HuH-7 (cell line): Measurements from ENCODE around the gene CIITA.
A peak's percentile ranks its signal among the peaks of the same experiment; 100 is the strongest.
"Not testable (repeated sequence)": the region's sequence is repeated elsewhere in the genome, so short reads cannot be mapped to it uniquely, and the experiment has no call there.

ENCODE experiments used
- DNase-seq: peaks from one replicate; pipeline ENCODE4 v3.0.0; 2011; ENCODE audit warnings: low spot score

The CIITA gene

DNA sequence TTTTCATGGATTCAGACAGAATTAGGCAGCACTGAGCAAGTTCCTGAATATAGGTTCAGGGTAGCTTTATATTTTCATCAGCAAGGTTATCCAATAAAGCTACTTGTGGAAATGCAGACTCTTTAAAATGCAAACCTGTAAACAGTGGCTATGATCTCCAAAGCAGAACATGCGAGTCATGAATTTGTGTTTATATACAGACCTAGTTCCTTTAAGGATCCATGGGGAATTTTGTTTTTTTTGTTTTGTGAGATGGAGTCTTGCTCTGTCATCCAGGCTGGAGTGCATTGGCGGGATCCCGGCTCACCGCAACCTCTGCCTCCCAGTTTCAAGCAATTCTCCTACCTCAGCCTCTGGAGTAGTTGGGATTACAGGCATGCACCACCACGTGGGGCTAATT, 82.2 kb downstream of the CIITA start:
- no peak for DNase-seq

DNA sequence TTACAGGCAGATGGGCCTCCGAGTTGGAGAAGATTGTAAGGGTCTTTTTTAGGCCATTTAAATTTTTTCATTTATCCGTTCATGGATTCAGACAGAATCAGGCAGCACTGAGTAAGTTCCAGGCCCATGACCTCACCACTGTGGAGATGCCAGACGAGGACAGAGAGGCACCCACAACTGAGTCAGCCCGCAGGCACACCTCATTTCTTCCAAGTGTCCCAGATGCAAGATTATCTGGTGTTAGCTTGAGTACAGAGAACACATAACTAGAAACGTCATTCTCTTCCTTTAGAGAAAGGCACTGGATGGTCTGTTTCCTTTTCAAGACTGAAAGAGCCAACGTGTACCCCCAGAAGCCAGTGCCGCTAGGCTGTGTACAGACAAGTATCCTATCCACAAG, 84.2 kb downstream of the CIITA start:
- DNase-seq: no peak

DNA sequence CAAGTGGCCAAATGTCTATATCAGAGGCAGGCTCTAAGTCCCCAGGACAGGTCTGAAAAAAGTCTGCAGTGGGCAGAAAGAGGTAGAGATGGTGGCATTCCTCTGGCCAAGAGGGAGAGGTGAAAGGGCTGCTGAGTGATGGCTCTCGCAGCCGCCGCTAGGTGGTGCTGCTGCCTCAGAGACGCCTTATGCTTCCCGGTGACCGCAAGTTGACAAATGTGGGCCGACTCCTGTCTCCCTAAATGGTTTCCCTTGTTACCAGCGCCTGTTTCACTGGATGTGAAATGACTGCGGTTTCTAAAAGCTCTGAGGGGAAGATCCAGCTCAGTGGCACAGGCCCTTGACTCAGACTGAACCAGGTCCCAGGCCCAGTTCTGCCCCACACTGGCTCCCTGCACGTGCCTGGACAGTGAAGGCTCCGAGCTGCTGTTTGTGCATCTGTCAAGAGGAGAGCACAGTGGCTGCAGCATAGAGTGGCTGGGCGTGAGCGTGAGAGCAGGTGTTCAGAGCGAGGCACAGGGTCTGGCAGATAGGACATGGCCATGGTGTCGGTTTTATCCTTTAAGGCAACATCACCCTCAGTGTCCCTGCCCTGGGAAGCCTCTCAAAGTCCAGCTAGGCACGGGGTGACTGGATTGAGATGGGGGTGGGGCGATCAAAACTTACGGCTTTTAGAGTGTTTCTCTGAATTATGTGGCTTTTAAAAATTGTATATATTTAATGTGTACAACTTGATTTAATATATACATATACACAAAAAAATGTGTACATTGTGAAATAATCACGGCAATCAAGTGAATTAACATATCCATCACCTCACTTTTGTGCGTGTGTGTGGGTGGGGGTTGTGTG, 87.3 kb downstream of the CIITA start:
- peak; percentile 71 for DNase-seq

DNA sequence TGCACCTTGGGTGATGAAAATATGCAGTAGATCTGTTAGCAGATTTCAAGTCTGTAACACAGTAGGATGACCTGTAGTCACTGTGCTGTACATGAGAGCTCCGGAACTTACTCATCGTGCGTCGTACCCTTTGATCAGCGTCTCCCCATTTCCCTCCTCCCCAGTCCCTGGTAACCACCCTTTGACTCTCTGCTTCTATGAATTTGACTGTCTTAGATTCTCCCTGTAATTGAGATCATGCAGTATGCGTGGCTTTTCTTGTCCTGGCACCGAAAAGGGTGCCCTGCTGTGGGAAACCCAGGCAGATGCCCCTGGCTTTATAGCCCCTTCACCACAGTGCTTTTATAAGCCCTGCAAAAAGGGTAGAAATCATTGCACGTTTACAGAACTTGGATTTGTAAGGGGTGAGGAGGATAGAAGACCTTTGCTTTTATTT, 87.9 kb downstream of the CIITA start:
- no peak for DNase-seq

GRCh38 chr16:10965440-10966061, 88.5 kb downstream of the CIITA start:
- DNase-seq: no peak

- no peak for DNase-seq
Measured at GRCh38 chr16:10966129-10966528, 89.1 kb downstream of the CIITA start.

DNA sequence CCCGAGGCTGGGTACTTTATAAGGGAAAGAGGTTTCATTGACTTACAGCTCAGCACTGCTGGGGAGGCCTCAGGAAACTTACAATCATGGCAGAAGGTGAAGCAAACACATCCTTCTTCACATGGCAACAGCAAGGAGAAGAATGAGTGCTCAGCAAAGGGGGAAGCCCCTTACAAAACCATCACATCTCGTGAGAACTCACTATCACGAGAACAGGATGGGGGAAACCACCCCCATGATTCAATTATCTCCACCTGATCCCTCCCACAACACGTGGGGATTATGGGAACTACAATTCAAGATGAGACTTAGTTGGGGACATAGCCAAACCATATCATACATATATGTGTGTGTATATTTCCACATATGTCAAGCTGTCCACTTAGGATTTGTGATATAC, 89.6 kb downstream of the CIITA start:
- DNase-seq: not testable (repeated sequence)

DNA sequence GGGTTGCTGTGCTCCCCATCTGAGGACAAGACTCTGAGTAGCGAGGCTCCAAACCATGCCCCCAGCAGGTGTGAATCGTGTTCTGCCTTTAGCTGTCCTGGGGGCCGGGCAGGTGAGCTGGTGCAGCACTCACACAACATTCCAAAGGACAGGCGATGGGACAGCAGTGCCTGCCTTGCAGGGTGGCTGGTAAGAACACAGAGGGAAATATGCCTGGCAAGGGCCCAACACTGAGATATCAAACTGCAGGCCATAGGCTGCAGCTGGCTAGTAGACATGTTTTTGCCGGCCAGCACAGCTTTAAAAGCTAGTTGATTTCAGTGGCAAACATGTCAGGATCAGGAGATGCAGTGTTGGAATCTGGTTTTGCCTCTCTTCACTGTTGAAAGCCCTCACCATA, 91.0 kb downstream of the CIITA start:
- no peak for DNase-seq

- no peak for DNase-seq
Measured at GRCh38 chr16:10968498-10968897, 91.5 kb downstream of the CIITA start.

- DNase-seq: no peak
Measured at GRCh38 chr16:10969615-10970014, 92.6 kb downstream of the CIITA start.

DNA sequence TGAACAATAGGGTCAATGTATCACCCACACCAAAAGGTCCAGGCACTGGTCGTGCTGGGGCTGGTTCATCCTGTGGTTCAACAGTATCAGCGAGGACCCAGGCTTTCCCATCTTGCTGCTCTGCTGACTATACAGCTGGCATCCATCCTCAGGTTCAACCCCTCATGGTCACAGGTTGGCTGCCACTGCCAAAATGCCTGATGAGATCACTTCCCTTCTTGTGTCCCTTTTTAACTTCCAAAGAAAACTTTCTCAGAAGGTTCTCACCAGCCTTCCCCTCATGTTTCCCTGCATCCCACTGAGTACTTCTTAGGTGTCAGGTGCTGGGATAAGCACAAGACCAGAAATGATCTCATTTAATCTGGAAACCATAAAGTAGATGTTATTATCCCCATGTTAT, 93.1 kb downstream of the CIITA start:
- DNase-seq: no peak

GRCh38 chr16:10971560-10971961, 94.6 kb downstream of the CIITA start:
- peak; percentile 32 for DNase-seq

DNA sequence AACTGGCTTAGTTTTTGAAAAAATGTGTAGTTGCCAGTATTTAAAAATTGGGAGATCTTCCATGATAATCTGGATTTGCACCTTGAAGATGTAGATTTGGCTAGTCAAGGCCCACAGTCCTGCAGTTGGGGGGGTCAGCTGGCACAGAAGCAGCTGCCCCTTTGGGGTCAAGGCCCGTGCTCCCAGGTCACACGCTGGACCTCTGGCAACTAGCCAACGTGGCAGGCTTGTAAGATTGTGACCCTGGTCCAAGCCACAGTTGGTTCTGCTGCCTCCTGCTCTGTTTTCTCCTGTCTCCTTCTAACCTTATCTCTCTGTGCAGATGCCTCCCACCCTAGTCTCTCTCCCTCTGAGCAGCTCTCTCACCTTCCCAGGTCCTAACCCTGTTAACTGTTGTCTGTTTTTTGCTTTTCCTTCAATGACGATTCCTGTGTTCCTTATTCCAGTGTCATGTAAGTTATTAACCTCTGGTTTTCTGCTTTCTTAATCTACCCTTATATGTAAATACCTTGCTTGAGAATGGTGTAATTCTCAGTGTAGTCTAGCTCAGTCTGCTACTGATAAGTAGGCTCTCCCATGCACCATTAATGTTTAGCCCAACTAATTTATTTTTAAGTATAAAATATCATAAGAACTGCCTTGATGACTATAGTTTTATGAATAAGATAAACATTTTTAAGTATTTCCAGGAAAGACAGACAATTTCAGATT, 95.3 kb downstream of the CIITA start:
- no peak for DNase-seq

GRCh38 chr16:10972819-10973464, 95.9 kb downstream of the CIITA start:
- DNase-seq: no peak

- no peak for DNase-seq
Measured at GRCh38 chr16:10976634-10977033, 99.6 kb downstream of the CIITA start.

- DNase-seq: no peak
Measured at GRCh38 chr16:10978124-10978523, 101.1 kb downstream of the CIITA start.

DNA sequence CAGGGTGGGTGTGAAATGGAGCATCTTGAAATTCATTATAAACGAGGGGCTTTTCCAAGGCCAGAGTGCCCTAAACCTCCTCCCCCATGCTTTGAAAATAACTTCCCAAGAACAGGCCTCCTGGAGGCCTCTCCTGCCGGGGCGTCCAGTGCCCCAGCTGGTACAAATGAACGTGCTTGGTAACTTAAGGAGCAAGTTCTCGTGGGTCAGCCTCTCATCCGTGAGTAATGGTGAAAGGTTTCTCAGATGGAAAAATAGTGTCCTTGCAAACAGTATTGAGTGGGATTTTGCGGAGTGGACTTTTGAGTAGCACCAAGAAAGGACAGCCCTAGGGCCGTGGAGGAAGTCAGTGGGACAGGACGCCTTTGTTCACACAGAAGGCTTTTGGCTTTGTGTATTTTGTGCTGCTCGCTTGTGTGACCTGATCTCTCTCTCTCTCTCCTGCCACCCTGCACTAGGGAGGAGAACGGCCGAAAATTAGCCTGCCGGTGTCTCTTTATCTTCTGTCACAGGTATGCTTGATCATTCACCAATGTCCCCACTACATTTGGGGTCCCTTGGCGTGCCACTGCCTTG, 102.0 kb downstream of the CIITA start:
- no peak for DNase-seq

DNA sequence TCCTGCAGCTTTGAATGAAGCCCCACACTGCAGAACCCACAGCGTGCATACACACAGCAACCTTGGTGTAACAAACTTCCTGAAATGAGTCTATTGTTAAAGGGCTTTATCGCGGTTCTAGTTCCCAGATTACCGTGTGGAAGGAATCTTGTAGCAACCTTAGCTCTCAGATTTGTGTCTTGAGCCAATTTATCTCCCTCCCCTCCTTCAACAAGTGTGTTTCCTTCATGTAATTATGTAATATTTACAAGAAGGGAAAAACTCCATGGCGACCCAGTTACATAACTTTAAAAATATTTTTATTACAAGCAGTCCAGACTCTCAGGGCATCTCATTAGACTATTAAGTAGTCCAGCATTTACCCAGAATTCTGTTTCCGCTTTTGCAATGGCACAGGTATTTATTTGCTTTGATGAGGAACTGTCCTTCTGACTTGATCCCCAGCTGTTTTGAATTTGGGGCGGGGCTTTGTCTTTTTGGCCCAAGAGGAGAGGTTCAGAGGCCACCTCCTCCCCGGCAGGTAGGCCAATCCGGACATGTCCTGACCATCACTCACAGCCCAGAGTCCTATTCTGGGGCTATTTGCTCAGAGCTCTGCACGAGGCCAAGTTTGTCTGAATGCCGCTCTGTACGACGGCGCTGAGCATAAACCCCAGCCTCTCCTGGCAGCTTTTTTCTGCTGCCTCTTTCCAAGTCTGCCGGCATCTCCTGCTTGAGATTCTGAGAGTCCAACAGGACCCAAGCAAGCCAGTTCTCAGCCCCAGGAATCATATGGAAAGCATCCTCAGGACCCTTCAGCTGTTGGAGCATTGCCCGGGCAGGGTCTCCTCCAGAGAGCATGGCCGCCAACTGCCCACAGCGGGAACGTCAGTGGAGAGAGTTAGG, 103.0 kb downstream of the CIITA start:
- no peak for DNase-seq

DNA sequence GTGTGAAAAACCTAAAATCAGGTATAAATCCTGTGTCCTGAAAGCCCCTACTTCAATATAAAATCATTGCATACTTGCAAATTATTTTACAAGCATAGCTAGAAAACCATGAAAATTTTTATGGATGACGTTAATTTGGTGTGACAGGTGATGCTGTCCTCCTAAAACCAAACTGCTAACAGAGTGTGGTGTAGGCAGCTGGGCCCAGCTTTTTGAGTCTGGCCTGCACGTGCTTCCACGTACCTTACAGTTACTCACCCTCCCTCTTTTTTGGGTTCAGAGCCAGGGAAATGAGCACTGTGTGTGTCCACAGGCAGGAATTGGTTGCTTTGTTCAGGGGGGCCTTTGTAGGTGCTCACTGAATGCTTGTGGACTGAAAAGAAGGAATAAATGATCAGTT, 103.8 kb downstream of the CIITA start:
- no peak for DNase-seq

GRCh38 chr16:10981697-10982216, 104.8 kb downstream of the CIITA start:
- no peak for DNase-seq
